ENCODE results near the gene FAM168A. TPM values are rescaled to one million over a fixed set of nuclear protein-coding genes. Genes with fewer than 3 reads are reported as not detected.

Gene FAM168A
- total RNA-seq, 1 donor from 2014 or later = 28.4 TPM

GRCh38 chr11:73361953-73362776 lies 235.7 kb downstream of the FAM168A start:
- TF ChIP-seq, protein P1, sequence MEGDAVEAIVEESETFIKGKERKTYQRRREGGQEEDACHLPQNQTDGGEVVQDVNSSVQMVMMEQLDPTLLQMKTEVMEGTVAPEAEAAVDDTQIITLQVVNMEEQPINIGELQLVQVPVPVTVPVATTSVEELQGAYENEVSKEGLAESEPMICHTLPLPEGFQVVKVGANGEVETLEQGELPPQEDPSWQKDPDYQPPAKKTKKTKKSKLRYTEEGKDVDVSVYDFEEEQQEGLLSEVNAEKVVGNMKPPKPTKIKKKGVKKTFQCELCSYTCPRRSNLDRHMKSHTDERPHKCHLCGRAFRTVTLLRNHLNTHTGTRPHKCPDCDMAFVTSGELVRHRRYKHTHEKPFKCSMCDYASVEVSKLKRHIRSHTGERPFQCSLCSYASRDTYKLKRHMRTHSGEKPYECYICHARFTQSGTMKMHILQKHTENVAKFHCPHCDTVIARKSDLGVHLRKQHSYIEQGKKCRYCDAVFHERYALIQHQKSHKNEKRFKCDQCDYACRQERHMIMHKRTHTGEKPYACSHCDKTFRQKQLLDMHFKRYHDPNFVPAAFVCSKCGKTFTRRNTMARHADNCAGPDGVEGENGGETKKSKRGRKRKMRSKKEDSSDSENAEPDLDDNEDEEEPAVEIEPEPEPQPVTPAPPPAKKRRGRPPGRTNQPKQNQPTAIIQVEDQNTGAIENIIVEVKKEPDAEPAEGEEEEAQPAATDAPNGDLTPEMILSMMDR (IDR thresholded peaks at IDR 0.05; ENCODE audit: borderline replicate concordance) = no peak
- Histone ChIP-seq H3K27me3 (ENCODE audit: low read depth) (no peaks in the 10 kb centered on the region), H3K9me3 (replicated peaks) (no peaks in the 10 kb centered on the region), H3K4me1 (peaks cover 33% of the 10 kb centered on the region), H3K4me3 (no peak overlapping the region), H3K27ac (replicated peaks) (no peak overlapping the region), H3K36me3 (peaks cover 93% of the 10 kb centered on the region)
- no peak for DNase-seq
- intact Hi-C loops (cut with micrococcal nuclease) = no loop called here

DNA sequence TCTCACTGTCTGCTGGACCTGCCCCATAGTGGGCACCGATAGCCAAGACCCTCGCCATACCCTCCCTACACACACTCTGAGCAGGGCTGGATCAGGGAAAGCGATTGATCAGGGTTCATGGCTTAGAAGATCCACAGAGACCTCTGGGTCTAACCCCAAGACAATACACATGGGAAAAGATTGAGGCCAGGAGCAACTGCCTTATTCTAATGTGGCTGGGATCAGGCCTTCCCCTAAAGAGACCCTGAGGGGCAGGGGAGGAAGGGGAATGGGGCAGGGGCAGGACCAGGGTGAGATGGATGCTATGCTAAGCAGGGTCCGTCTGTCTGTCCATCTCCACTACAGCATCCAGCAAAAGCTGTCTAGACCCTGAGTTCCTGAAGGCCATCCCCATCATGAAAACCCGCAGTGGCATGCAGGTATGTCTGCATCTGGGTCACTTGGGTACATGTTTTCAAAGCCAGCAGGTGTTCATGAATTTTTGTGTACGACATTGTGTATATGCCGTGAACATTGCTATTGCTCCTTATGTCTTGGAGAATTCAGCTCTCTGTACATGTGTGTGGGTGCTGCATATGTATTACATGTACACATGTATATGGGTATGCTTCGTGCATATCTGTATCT lies 237.1 kb downstream of the FAM168A start:
- intact Hi-C loops (cut with micrococcal nuclease) = no loop called here
- peaks cover 20% of the 10 kb centered on the region for H3K4me1 ChIP-seq
- H3K36me3 ChIP-seq = peaks cover 94% of the 10 kb centered on the region
- H3K27ac ChIP-seq (replicated peaks) = peak overlapping the region; percentile 68
- H3K27me3 ChIP-seq (ENCODE audit: low read depth) = no peaks in the 10 kb centered on the region
- no peak for DNase-seq
- H3K9me3 ChIP-seq (replicated peaks) = no peaks in the 10 kb centered on the region
- TF ChIP-seq, protein P1 (IDR thresholded peaks at IDR 0.05; ENCODE audit: borderline replicate concordance) = no peak
- no peak overlapping the region for H3K4me3 ChIP-seq

DNA sequence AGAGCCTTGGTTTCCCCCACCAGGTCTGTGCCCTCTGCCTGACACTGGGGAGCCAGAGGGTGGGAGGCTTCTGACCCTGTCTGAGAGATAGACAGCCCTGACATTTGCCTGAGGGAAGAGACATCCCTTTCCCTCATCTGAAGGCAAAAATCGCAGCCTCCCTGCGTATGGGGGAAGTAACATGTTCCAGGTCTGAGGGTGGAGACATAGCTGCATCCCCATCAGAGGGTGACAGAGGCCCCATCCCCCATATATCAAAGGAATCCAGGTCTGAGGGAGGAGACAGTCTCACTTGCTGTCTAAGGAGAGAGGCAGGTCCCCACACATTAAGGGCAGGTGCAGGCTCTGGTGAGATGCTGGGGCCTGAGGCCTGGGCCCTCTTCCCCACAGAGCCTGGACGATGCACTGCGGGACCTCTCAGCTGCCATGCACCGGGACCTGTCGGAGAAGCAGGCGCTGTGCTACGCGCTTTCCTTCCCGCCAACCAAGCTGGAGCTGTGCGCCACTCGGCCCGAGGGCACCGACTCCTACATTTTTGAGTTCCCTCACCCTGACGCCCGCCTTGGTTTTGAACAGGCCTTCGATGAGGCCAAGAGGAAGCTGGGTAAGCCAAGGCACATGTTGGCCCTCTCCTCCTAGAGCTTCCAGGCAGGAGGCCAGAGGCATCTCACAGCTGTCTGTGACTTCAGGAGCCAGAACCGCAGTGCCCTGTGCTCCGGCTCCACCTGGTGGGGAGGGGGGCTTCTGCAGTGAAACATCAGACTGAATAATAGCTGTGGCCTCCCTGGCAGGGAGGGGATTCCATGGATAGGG lies 237.8 kb downstream of the FAM168A start:
- TF ChIP-seq, protein P1 (IDR thresholded peaks at IDR 0.05; ENCODE audit: borderline replicate concordance) = peak; percentile 26
- Histone ChIP-seq H3K27me3 (ENCODE audit: low read depth) (no peaks in the 10 kb centered on the region), H3K36me3 (peaks cover 94% of the 10 kb centered on the region), H3K27ac (replicated peaks) (peak overlapping the region; percentile 68), H3K9me3 (replicated peaks) (no peaks in the 10 kb centered on the region), H3K4me3 (peak overlapping the region; percentile 0), H3K4me1 (peaks cover 16% of the 10 kb centered on the region)
- intact Hi-C loops (cut with micrococcal nuclease) = no loop called here
- DNase-seq = no peak

DNA sequence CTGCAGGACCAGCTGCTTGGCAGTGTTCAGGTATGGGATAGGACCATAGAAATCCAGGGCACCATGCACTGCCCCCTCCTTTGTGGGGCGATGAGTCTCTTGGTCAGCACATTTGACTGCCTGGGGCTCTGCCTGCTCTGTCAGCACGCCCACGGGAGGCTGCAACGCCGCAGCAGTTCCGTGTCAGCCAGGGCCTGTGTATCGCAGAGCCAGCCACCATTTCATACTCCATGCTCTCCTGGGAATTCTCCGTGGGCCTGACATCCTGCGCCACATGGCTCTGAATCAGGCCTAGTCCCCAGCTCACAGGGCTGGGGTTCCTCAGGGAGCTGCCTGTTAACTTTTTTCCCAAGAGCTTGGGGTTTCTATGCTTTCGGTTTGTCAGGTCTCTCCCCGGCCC lies 238.6 kb downstream of the FAM168A start:
- peak overlapping the region; percentile 68 for H3K27ac ChIP-seq (replicated peaks)
- intact Hi-C loops (cut with micrococcal nuclease) = no loop called here
- TF ChIP-seq, protein P1 (IDR thresholded peaks at IDR 0.05; ENCODE audit: borderline replicate concordance) = no peak
- peak overlapping the region; percentile 0 for H3K4me3 ChIP-seq
- DNase-seq = peak; percentile 65
- peaks cover 16% of the 10 kb centered on the region for H3K4me1 ChIP-seq
- no peaks in the 10 kb centered on the region for H3K27me3 ChIP-seq (ENCODE audit: low read depth)
- no peaks in the 10 kb centered on the region for H3K9me3 ChIP-seq (replicated peaks)
- H3K36me3 ChIP-seq = peaks cover 86% of the 10 kb centered on the region

DNA sequence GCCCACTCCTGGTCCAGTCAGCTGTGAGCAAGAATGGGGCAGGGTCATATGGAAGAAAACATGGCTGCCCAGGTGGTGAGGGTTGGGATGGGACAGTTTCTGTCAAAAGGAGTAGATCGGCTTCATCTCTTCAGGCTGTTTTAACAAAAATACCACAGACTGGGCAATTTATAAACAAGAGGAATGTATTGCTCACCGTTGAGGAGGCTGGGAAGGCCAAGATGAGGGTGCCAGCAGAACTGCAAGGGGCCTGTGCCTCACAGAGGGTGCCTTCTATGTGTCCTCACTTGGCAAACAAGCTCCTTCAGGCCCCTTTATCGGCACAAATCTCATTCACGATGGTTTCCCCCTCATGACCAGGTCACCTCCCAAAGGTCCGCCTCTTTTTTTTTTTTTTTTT lies 239.8 kb downstream of the FAM168A start:
- DNase-seq = no peak
- no peak overlapping the region for H3K27ac ChIP-seq (replicated peaks)
- no peaks in the 10 kb centered on the region for H3K9me3 ChIP-seq (replicated peaks)
- H3K4me3 ChIP-seq = no peak overlapping the region
- peaks cover 16% of the 10 kb centered on the region for H3K4me1 ChIP-seq
- no peaks in the 10 kb centered on the region for H3K27me3 ChIP-seq (ENCODE audit: low read depth)
- intact Hi-C loops (cut with micrococcal nuclease) = no loop called here
- peaks cover 83% of the 10 kb centered on the region for H3K36me3 ChIP-seq
- TF ChIP-seq, protein P1 (IDR thresholded peaks at IDR 0.05; ENCODE audit: borderline replicate concordance) = no peak

Measured in left ventricle myocardium inferior (tissue), 1 donor.